Astrocyte of the cerebellum (primary cell): ENCODE measurements around the gene OR56A5.
"Not testable (repeated sequence)": the region's sequence is repeated elsewhere in the genome, so short reads cannot be mapped to it uniquely, and the experiment has no call there.

Source experiments
- DNase-seq: peaks from one replicate; pipeline ENCODE4 v3.0.0-alpha.2; 2011; ENCODE audit warnings: low read depth
- H3K4me3 ChIP-seq: 2 replicates; pipeline ENCODE4 v1.5.1; 2011; ENCODE audit warnings: mild to moderate bottlenecking, low read depth, low read length, moderate library complexity
- CTCF ChIP-seq: IDR thresholded peaks from 2 replicates; pipeline ENCODE4 v1.5.1; 2012; ENCODE audit warnings: low read length, low read depth, moderate library complexity, mild to moderate bottlenecking; ENCODE audit errors: missing control alignments
- in situ Hi-C: cut with HindIII; loops from 2 replicates; pipeline ENCODE4 v1.10.0; 2017; ENCODE audit warnings: low sequenced_read_pairs

Gene OR56A5

DNA sequence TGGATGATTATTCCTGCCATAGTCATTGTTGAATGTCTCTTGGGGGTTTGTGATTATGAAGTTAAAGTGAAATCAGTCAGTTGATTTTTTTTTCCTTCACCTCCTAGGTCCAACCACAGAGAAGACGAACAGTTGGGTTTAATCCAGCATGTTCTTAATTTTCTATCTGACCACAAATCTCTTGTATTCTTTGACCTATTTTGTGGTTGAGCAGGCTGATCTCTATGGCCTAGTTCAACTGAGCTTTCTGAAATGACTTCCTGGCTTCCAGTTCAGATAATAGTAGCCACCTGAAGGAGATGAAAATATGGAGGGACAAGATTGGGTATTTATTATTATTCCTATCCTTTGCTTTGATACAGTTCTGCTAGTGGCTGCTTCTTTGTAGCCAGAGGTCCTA lies 5.2 kb upstream of the OR56A5 start:
- H3K4me3 ChIP-seq, result no peak overlapping the region
- TF ChIP-seq CTCF, result no peak
- no peak for DNase-seq
- in situ Hi-C loops, result no loop called here

DNA sequence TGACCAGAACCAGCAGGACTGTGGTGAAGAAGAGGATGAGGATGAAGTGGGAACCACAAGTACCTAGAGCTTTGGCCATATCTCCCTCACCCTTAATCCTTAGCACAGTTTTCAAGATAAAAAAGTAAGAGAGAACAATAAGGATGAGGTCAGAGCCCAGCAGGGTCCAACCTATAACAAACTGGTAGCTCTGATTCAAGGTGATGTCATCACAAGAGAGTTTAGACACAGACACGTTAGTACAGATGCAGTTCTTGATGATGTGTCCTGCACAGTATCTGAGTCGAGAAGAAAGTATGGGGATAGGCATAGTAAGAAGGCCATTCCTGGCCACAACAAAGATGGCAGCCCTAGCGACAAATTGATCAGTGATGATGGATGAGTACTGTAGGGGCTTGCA lies 586 bp downstream of the OR56A5 start:
- no peak for TF ChIP-seq CTCF
- in situ Hi-C loops, result no loop called here
- no peak for DNase-seq
- H3K4me3 ChIP-seq, result no peak overlapping the region

DNA sequence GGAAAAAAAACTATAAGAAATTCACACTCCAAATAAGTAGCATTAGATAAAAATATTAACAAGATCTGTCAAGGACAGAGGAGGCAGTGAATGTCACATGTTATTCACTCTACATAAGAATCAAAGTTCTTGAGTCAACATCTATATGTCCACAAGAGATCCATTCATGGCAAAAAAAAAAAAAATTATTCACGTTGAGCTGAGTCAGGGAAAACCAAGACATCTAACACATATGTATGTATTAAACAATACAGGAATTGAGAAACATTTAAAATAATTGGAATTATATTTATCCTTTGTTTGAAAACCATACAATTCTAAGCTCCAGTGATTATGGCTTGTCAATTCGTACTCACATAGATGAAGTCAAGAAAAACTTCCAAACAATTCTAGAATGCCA lies 1.3 kb downstream of the OR56A5 start:
- DNase-seq, result no peak

GRCh38 chr11:5960704-5961320 lies 7.5 kb downstream of the OR56A5 start:
- in situ Hi-C loops, result not testable (repeated sequence)

More for the DNA sequence above, 1.3 kb downstream of the OR56A5 start:
- no peak for TF ChIP-seq CTCF
- H3K4me3 ChIP-seq, result no peak overlapping the region
- in situ Hi-C loops, result no loop called here

DNA sequence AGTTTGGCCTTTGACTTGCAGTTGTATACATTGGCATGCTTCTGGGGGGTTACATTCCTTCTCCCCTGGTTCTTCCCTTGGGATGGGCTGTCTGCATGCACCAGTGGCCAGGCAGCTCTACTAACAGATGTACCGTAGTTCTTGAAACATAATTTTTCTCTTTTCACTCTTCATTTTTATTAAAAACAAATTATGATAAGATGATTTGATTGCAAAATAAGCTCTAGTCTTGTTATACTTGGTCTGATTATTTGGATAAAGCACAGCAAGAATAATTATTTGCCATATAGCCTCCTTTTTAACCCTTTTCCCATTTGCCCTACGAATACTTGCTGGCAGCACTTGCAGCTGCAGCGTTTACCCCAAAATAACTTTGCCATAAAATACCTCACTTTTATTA lies 12.7 kb downstream of the OR56A5 start:
- DNase-seq, result no peak
- in situ Hi-C loops, result no loop called here
- TF ChIP-seq CTCF, result no peak

More at GRCh38 chr11:5960704-5961320, 7.5 kb downstream of the OR56A5 start:
- not testable (repeated sequence) for H3K4me3 ChIP-seq, DNase-seq

GRCh38 chr11:5941951-5942350 lies 26.3 kb downstream of the OR56A5 start, which contains the start of gene OR56A3:
OR56A3 (plus strand) TSS chr11:5942251; CDS start chr11:5947347, 5,096 bp downstream.
- in situ Hi-C loops, result no loop called here
- DNase-seq, result no peak
- no peak for TF ChIP-seq CTCF
- no peak within 1 kb of the TSS for H3K4me3 ChIP-seq

More for the DNA sequence above, 12.7 kb downstream of the OR56A5 start:
- no peak overlapping the region for H3K4me3 ChIP-seq

GRCh38 chr11:5940748-5941147 lies 27.5 kb downstream of the OR56A5 start:
- in situ Hi-C loops, result no loop called here
- H3K4me3 ChIP-seq, result no peak overlapping the region
- TF ChIP-seq CTCF, result no peak
- DNase-seq, result no peak
